ENCODE data around the gene TSHZ2.
"Not testable (repeated sequence)": the region's sequence is repeated elsewhere in the genome, so short reads cannot be mapped to it uniquely, and the experiment has no call there.

DNA sequence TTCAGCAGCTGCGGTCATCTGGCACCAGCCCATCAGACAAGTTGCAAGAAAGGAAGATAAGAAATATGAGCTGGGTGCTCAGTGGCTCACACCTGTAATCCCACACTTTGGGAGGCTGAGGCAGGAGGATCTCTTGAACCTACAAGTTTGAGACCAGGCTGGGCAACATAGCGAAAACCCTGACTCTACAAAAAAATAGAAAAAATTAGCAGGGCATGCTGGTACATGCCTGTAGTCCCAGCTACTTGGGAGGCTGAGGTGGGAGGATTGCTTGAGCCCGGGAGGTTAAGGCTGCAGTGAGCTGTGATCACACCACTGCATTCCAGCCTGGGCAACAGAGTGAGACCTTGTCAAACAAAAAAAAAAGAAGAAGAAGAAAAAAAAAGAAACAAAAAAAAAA is 564.2 kb downstream of the TSHZ2 start:
- not testable (repeated sequence) for TF ChIP-seq SMC3 (IDR thresholded peaks at IDR 0.05; ENCODE audit: low read depth, low read length); RAD21 (IDR thresholded peaks at IDR 0.05; ENCODE audit: low read length); POLR2A (IDR thresholded peaks at IDR 0.05; ENCODE audit: low read depth, low read length); CEBPB (IDR thresholded peaks at IDR 0.05; ENCODE audit: low read depth, low read length); MXI1 (IDR thresholded peaks at IDR 0.05; ENCODE audit: borderline replicate concordance, low read depth, low read length); FOS (IDR thresholded peaks at IDR 0.05; ENCODE audit: low read depth, low read length); MAZ (IDR thresholded peaks at IDR 0.05; ENCODE audit: borderline replicate concordance, low read depth, low read length)
- TF ChIP-seq, protein P1, sequence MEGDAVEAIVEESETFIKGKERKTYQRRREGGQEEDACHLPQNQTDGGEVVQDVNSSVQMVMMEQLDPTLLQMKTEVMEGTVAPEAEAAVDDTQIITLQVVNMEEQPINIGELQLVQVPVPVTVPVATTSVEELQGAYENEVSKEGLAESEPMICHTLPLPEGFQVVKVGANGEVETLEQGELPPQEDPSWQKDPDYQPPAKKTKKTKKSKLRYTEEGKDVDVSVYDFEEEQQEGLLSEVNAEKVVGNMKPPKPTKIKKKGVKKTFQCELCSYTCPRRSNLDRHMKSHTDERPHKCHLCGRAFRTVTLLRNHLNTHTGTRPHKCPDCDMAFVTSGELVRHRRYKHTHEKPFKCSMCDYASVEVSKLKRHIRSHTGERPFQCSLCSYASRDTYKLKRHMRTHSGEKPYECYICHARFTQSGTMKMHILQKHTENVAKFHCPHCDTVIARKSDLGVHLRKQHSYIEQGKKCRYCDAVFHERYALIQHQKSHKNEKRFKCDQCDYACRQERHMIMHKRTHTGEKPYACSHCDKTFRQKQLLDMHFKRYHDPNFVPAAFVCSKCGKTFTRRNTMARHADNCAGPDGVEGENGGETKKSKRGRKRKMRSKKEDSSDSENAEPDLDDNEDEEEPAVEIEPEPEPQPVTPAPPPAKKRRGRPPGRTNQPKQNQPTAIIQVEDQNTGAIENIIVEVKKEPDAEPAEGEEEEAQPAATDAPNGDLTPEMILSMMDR (conservative IDR thresholded peaks at IDR 0.05; ENCODE audit: low read depth, low read length): not testable (repeated sequence)
- TF ChIP-seq, protein P2, sequence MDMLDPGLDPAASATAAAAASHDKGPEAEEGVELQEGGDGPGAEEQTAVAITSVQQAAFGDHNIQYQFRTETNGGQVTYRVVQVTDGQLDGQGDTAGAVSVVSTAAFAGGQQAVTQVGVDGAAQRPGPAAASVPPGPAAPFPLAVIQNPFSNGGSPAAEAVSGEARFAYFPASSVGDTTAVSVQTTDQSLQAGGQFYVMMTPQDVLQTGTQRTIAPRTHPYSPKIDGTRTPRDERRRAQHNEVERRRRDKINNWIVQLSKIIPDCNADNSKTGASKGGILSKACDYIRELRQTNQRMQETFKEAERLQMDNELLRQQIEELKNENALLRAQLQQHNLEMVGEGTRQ (IDR thresholded peaks at IDR 0.05; ENCODE audit: low read depth, low read length): not testable (repeated sequence)

Data from IMR-90 (cell line).